GM18907 (cell line): ENCODE data around the gene NPDC1.
"Not testable (repeated sequence)": the region's sequence is repeated elsewhere in the genome, so short reads cannot be mapped to it uniquely, and the experiment has no call there.

Experiments used
- ATAC-seq: cut with Tn5 transposase; IDR thresholded peaks from one replicate; pipeline ENCODE4 v1.9.1; 2021; ENCODE audit warnings: mild to moderate bottlenecking, moderate library complexity; ENCODE audit not compliant: unreplicated experiment

The NPDC1 gene

DNA sequence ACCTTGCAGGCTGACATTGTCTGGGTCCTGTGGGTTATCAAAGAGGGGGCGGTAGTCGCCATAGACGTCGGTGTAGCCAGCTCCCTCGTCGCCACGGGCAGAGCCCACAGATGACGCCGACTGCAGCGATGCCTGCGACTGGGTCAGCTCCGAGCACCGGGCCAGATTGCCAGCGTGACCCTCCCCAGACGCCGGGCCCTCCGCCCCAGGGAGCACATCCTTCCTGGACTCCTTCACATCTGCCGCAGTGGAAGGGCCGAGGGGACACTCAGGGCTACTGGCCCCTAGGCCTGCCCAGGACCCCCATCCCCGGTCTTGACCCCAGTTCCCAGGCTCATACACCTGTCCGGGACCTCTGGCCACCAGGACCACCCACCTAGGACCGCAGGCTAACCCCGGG, 31.8 kb downstream of the NPDC1 start:
- ATAC-seq: no peak

GRCh38 chr9:137013571-137013940, 32.4 kb downstream of the NPDC1 start:
- ATAC-seq: no peak

GRCh38 chr9:137012694-137013570, 33.0 kb downstream of the NPDC1 start:
- no peak for ATAC-seq

- ATAC-seq: no peak
Observed at GRCh38 chr9:137011907-137012675, 33.9 kb downstream of the NPDC1 start.

DNA sequence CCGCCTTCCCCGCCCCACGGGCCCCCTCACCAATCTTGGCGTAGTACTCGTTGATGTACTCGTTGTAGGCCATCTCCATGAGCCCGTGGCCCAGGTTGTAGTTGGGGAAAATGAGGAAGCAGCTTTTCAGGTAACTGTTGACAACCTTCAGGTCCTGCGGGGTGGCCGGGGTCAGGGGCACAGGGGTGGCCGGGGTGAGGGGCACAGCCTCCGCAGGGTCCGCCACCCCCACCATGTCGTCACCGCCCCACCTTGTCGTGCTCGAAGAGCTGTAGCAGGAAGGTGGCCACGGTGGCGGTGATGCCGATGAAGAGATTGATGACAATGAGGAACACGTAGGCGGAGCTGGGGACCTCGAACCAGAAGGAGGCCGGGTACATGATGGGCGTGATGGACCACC, 34.8 kb downstream of the NPDC1 start:
- no peak for ATAC-seq

GRCh38 chr9:137009938-137010732, 35.8 kb downstream of the NPDC1 start:
- no peak for ATAC-seq

DNA sequence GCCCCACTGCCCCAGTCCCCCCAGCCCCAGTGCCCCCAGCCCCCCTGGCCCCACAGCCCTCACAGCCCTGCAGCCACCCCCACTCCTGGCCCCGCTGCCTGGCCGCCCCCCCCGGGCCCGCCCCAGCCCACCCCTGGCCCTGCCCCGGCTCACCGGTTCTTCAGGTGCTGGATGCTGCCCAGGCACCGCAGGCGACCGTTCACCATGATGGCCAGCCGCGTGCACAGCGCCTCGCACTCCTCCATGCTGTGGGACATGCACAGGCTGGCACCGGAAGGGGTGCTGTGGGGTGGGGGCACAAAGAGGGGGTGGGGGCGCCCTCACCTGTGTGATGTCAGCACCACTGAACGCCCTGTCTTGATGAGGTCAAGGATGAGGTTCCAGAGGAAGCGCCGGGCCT, 36.8 kb downstream of the NPDC1 start:
- no peak for ATAC-seq

GRCh38 chr9:137008312-137008711, 37.7 kb downstream of the NPDC1 start:
- ATAC-seq: no peak

- ATAC-seq: no peak
Observed at GRCh38 chr9:137007816-137008270, 38.1 kb downstream of the NPDC1 start.

DNA sequence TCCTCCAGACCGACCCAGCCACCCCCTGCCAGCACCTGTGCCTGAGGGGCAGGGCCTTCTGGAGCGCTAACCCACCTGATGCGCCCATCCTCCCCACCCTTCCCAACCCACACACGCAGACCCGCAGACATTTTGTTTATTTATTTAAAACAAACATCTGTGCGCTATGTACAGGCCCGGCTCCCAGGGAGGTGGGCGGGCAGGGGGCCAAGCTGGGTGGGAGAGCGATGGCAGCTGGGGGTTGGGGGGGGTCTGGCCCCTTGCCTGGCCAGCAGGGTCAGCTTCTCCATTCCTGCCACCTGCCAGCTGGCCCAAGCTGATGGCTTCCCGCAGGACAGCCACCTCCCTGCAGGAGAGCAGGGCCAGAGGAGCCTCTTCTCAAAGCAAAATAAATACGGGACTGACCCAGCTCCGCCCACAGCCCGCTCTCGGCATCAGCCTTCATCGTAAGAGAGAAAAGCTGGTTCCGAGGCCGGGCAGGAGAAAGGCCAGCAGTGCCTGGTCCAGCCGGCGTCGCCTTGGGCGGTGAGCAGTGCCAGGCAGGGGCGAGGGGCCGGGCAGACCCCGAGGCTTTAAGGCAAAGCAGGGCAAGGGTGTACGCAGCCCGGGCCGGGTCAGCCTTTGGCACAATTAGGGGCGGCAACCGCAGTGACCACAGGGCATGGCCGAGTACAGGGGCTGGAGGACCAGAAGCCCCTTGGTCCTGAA, 38.7 kb downstream of the NPDC1 start:
- no peak for ATAC-seq

- no peak for ATAC-seq
Observed at GRCh38 chr9:137006116-137007003, 39.6 kb downstream of the NPDC1 start.

DNA sequence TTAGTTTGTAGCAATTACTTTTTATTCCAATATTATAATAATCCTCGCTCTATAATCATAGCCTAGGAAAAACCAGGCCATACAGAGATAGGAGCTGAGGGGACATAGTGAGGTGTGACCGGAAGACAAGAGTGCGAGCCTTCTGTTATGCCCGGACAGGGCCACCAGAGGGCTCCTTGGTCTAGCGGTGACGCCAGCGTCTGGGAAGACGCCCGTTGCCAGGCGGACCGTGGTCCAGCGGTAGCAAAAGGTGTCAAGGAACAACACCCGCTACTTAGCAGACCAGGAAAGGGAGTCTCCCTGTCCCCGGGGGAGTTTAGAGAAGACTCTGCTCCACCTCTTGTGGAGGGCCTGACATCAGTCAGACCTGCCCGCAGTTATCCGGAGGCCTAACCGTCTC, 41.7 kb downstream of the NPDC1 start:
- ATAC-seq: not testable (repeated sequence)

GRCh38 chr9:137002646-137003041, 43.3 kb downstream of the NPDC1 start:
- no peak for ATAC-seq

- ATAC-seq: no peak
Observed at GRCh38 chr9:137001857-137002645, 43.9 kb downstream of the NPDC1 start.

DNA sequence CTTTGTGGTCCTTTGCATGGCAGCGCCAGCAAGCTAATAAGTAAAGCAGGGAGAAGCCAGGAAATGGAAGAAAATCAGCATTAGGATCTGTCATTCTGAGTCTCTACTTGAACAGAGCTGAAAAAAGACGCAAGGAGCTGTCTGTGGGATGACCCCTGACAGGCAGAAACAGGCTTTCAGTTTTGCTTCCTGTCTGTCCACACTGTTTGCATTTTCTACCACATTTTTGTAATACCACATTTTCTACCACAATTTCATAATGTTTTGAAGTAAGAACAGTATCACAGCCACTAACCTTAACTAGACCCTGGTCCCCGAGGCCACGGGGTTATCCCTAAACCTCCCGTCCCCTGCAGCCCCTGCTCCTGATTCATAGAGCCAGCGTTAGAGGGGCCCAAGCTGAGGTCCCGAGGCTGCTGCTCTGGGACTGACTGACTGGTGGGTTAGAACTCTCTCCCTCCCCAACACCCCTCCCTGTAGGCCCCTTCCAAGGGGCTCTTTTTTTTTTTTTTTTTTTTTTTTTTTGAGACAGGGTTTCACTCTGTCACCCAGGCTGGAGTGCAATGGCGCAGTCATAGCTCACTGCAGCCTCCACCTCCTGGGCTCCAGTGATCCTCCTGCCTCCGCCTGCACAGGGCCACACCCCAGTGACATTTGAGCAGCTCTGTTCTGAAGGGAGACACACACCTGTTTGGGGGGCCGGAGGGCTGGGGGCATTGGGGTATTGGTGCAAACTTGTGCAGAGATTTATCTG, 45.6 kb downstream of the NPDC1 start:
- ATAC-seq: peak; percentile 65

- no peak for ATAC-seq
Observed at GRCh38 chr9:136997830-136998234, 48.1 kb downstream of the NPDC1 start.

DNA sequence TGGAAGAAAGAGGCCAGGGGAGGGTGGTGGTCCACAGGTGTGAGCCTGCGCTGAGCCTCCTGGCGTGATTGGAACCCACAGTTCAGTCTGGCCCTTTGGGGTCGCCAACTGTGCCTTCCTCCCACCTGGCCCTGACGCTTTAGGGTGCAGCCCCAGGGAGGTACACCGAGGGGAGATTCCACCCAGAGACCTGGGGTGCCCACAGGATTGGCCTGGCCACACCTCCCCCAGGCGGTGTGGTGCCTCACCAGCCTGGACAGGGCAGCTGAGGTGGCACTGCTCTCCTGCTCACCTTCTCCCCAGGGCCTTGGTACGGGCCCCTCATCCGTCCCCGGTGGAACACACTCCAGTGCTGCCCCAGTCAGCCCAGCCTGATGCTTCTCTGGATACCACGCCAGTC, 48.6 kb downstream of the NPDC1 start:
- no peak for ATAC-seq
